ENCODE data around the gene AKR1C2. TPM values are rescaled to one million over a fixed set of nuclear protein-coding genes. Genes with fewer than 3 reads are reported as not detected.
"Not testable (repeated sequence)": the region's sequence is repeated elsewhere in the genome, so short reads cannot be mapped to it uniquely, and the experiment has no call there.

AKR1C2 gene
- polyA plus RNA-seq, 2 of the 4 experiments (the other 2 are of a cell fraction), result 5,660 to 6,805 TPM

- POLR2A ChIA-PET, result no interaction called here
Observed at GRCh38 chr10:5018134-5018533, 14.5 kb upstream of the AKR1C2 start.

GRCh38 chr10:5014936-5015335 lies 11.3 kb upstream of the AKR1C2 start:
- Histone ChIP-seq H3K27ac (peak overlapping the region; percentile 92 to 93), H3K4me2 (peak overlapping the region; percentile 58), H3K9me3 (peaks cover 17% of the 10 kb centered on the region; the same call in 2 of the 3 replicates), H3K4me3 (peak overlapping the region; percentile 29; the same call in 2 of the 3 replicates), H3K4me1 (peaks cover 70% of the 10 kb centered on the region)
- ChIA-PET CTCF (interaction anchor here (0.7 to 1.0 kb wide), 4 partner anchors 9 to 267 kb away, joined by 3 to 5 read pairs (median 3); no protein-coding TSS in a partner anchor), POLR2A (no interaction called here)
- peak; percentile 50 for TF ChIP-seq SMC3 (IDR thresholded peaks at IDR 0.05)
- TF ChIP-seq CBX2 (IDR thresholded peaks at IDR 0.05; ENCODE audit: borderline replicate concordance, low read depth), result no peak
- peak; percentile 42; the same call in 2 of the 3 replicates for TF ChIP-seq CTCF (IDR thresholded peaks at IDR 0.05)
- 0 out of 5 replicates have a peak, but pooled peaks of 1 of the 2 experiments have one; percentile 49 for TF ChIP-seq JUN (IDR thresholded peaks at IDR 0.05)
- TF ChIP-seq NPAS2 (CRISPR knock-in tag; IDR thresholded peaks at IDR 0.05; ENCODE audit: borderline replicate concordance), result no peak
- TF ChIP-seq RAD21 (conservative IDR thresholded peaks at IDR 0.05 in 1 of 2, IDR thresholded peaks at IDR 0.05 in 1 of 2), result peak; percentile 67 to 79
- no peak for TF ChIP-seq CHD4 (IDR thresholded peaks at IDR 0.05; ENCODE audit: borderline replicate concordance)
- no peak for TF ChIP-seq USF2 (IDR thresholded peaks at IDR 0.05)
- 0 out of 2 replicates have a peak, but pooled peaks have one; percentile 41 for TF ChIP-seq HOXB5 (CRISPR knock-in tag; IDR thresholded peaks at IDR 0.05)
- no peak for TF ChIP-seq KDM5A (IDR thresholded peaks at IDR 0.05)
- FAIRE-seq (peak; percentile 84), ATAC-seq (peak; percentile 74 to 77), DNase-seq (ENCODE audit: low read depth in 1 of 2, low spot score in 1 of 2) (peak; percentile 31 to 86)
- WGBS (ENCODE audit: missing lambda C conversion rate), result 0% methylated on average over 1 of the region's 1 CpG

More at GRCh38 chr10:5018134-5018533, 14.5 kb upstream of the AKR1C2 start:
- TF ChIP-seq ZSCAN20 (CRISPR knock-in tag; IDR thresholded peaks at IDR 0.05) (no peak), PBX3 (IDR thresholded peaks at IDR 0.05) (no peak), USF2 (IDR thresholded peaks at IDR 0.05) (no peak), ELK1 (IDR thresholded peaks at IDR 0.05; ENCODE audit: low read depth, low read length) (no peak), EHMT2 (IDR thresholded peaks at IDR 0.05; ENCODE audit: low read depth) (no peak), GATA3 (IDR thresholded peaks at IDR 0.05; ENCODE audit: borderline replicate concordance) (no peak), FOSB (CRISPR knock-in tag; IDR thresholded peaks at IDR 0.05) (no peak), EP300 (IDR thresholded peaks at IDR 0.05) (no peak), MYC (IDR thresholded peaks at IDR 0.05; ENCODE audit: borderline replicate concordance, low read length) (no peak)
- CTCF ChIA-PET, result interaction anchor here (0.6 to 2.2 kb wide), 4 partner anchors 72 to 885 kb away, joined by 3 to 6 read pairs (median 3); no protein-coding TSS in a partner anchor
- ATAC-seq, result no peak
- peaks cover 25% of the 10 kb centered on the region; the same call in 2 of the 3 replicates for H3K9me3 ChIP-seq
- peaks cover 65% of the 10 kb centered on the region for H3K4me1 ChIP-seq
- H3K4me2 ChIP-seq, result peak overlapping the region; percentile 58
- no peak overlapping the region for H3K4me3 ChIP-seq
- peak; percentile 18 for FAIRE-seq
- no peak for DNase-seq (ENCODE audit: low read depth in 1 of 2, low spot score in 1 of 2)
- H3K27ac ChIP-seq, result peak overlapping the region; percentile 92 to 93
- WGBS (ENCODE audit: missing lambda C conversion rate), result 66% methylated on average over 3 of the region's 3 CpGs

GRCh38 chr10:5014200-5014910 lies 10.7 kb upstream of the AKR1C2 start:
- peak; percentile 36 for FAIRE-seq
- DNase-seq (ENCODE audit: low read depth in 1 of 2, low spot score in 1 of 2); POLR2A ChIA-PET: not testable (repeated sequence)
- 37% methylated on average over 4 of the region's 4 CpGs for WGBS (ENCODE audit: missing lambda C conversion rate)
- peaks cover 68% of the 10 kb centered on the region for H3K4me1 ChIP-seq
- H3K4me3 ChIP-seq, result peak overlapping the region; percentile 29; the same call in 2 of the 3 replicates
- CTCF ChIA-PET, result interaction anchor here (0.7 to 1.0 kb wide), 4 partner anchors 9 to 268 kb away, joined by 3 to 5 read pairs (median 3); no protein-coding TSS in a partner anchor
- H3K27ac ChIP-seq, result peak overlapping the region; percentile 92 to 93
- ATAC-seq, result peak in 1 of 2 experiments; percentile 3; a peak in 1 of 6 replicates
- peaks cover 17% of the 10 kb centered on the region; the same call in 2 of the 3 replicates for H3K9me3 ChIP-seq
- peak overlapping the region; percentile 58 for H3K4me2 ChIP-seq

Data from A549 (cell line).